K562 (cell line): Measurements from ENCODE around the gene METTL18.

Experiments
- HDAC2 ChIP-seq: fragments of 450-650 bp; IDR thresholded peaks from 2 replicates; pipeline ENCODE4 v1.6.1; 2016; ENCODE audit warnings: mild to moderate bottlenecking
- MAZ ChIP-seq, 2 experiments: fragments of 450-650 bp in 1 of 2; sonication (generic) in 1 of 2; formaldehyde crosslinking; IDR thresholded peaks in 1 of 2; conservative IDR thresholded peaks in 1 of 2; 2 replicates each; pipeline versions ENCODE4 v1.4.0 to v1.5.0; 2020; ENCODE audit warnings: mild to moderate bottlenecking in 1 of 2, missing genetic modification reagents in 1 of 2

- TF ChIP-seq HDAC2 (no peak), MAZ (CRISPR knock-in tag; conservative IDR thresholded peaks at IDR 0.05 in 1 of 2, IDR thresholded peaks at IDR 0.05 in 1 of 2) (no peak)
Measured at GRCh38 chr1:169834869-169835268, 40.2 kb upstream of the METTL18 start.
